ENCODE results near the gene ZSCAN4.

Gene ZSCAN4

DNA sequence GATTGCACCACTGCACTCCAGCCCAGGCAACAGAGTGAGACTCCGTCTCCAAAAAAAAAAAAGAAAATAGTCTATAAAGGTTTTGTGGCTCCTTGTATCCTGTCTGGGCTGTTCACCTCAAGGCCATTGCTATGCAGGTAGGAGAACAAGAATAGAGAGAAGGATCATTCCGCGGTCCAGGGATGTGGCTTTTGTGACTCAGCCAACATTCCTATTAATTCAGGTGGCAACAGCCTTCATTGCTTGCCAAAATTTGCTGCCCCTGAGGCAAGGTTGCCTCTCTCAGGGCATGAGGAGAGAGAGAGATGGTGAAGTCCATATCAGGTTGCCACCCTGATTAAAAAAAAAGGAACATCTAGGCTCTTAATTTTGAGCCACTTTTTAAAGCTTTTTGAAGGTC, 21.0 kb downstream of the ZSCAN4 start:
- H3F3A ChIP-seq (ENCODE audit: insufficient read depth), result no peaks in the 10 kb centered on the region
- no peak for TF ChIP-seq EZH2phosphoT487 (conservative IDR thresholded peaks at IDR 0.05; ENCODE audit: low read length)
- TF ChIP-seq, protein P1, sequence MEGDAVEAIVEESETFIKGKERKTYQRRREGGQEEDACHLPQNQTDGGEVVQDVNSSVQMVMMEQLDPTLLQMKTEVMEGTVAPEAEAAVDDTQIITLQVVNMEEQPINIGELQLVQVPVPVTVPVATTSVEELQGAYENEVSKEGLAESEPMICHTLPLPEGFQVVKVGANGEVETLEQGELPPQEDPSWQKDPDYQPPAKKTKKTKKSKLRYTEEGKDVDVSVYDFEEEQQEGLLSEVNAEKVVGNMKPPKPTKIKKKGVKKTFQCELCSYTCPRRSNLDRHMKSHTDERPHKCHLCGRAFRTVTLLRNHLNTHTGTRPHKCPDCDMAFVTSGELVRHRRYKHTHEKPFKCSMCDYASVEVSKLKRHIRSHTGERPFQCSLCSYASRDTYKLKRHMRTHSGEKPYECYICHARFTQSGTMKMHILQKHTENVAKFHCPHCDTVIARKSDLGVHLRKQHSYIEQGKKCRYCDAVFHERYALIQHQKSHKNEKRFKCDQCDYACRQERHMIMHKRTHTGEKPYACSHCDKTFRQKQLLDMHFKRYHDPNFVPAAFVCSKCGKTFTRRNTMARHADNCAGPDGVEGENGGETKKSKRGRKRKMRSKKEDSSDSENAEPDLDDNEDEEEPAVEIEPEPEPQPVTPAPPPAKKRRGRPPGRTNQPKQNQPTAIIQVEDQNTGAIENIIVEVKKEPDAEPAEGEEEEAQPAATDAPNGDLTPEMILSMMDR (IDR thresholded peaks at IDR 0.05; ENCODE audit: insufficient read depth, low read length, poor library complexity, severe bottlenecking), result no peak
- no peaks in the 10 kb centered on the region for H3K27me3 ChIP-seq (ENCODE audit: low read length)
- no peak overlapping the region for H3K27ac ChIP-seq (ENCODE audit: low read depth, low read length)
- H3K9ac ChIP-seq (ENCODE audit: low read length), result no peak overlapping the region
- peaks cover 62% of the 10 kb centered on the region for H3K79me2 ChIP-seq (ENCODE audit: insufficient read depth, low read length)
- H3K36me3 ChIP-seq (ENCODE audit: low read length), result peaks cover 60% of the 10 kb centered on the region
- H3K4me2 ChIP-seq (ENCODE audit: low read depth, low read length, poor library complexity, severe bottlenecking), result no peak overlapping the region
- no peaks in the 10 kb centered on the region for H4K20me1 ChIP-seq (ENCODE audit: low read depth, low read length)
- H2AFZ ChIP-seq (ENCODE audit: low read depth, low read length, severe bottlenecking), result no peak overlapping the region
- H3K9me2 ChIP-seq (replicated peaks; ENCODE audit: insufficient read depth, low read length), result no peaks in the 10 kb centered on the region
- H3K4me3 ChIP-seq (ENCODE audit: insufficient read depth, low read length, poor library complexity, severe bottlenecking), result no peak overlapping the region
- peaks cover 48% of the 10 kb centered on the region for H3K9me3 ChIP-seq (ENCODE audit: insufficient read depth, low read length)

DNA sequence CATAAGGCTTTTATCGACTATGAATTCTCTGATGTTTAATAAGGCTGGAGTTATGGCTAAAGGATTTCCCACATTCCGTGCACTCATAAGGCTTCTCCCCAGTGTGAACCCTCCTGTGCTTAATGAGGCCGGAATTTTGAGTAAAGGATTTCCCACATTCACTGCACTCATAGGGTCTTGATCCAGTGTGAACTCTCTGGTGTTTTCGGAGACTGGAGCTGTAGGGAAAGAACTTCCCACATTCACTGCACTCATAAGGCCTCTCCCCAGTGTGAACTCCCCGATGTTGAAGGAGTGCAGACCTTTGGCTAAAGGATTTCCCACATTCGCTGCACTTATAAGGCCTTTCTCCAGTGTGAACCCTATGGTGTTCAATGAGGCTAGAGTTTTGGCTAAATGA, 32.9 kb downstream of the ZSCAN4 start:
- Histone ChIP-seq H3K27ac (ENCODE audit: low read depth, low read length) (no peak overlapping the region), H4K20me1 (ENCODE audit: low read depth, low read length) (no peaks in the 10 kb centered on the region), H3K36me3 (ENCODE audit: low read length) (no peaks in the 10 kb centered on the region)

DNA sequence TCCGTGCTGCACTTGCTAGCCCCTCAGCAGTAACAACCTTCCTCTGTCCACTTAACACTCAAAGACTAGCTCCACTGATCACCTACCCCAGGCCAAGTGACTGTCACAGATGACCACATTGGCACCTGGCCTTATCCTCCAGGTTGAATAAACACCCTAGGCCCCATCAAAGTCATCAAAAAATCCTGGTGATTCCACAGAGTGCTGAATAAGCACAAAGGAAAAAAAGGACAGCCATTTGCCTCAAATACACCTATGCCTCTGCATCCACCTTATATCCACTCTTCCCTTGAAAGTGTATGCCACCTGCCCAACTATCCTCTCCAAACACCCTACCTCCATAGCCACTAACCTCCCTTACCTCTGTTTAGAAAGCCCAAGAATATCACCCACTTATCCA, 37.6 kb downstream of the ZSCAN4 start:
- Histone ChIP-seq H3F3A (ENCODE audit: insufficient read depth) (no peaks in the 10 kb centered on the region), H3K27ac (ENCODE audit: low read depth, low read length) (no peak overlapping the region), H3K4me2 (ENCODE audit: low read depth, low read length, poor library complexity, severe bottlenecking) (no peak overlapping the region), H3K9me3 (ENCODE audit: insufficient read depth, low read length) (peaks cover 3% of the 10 kb centered on the region; the same call in 1 of the 2 replicates), H3K9me2 (replicated peaks; ENCODE audit: insufficient read depth, low read length) (no peaks in the 10 kb centered on the region), H3K36me3 (ENCODE audit: low read length) (no peaks in the 10 kb centered on the region), H4K20me1 (ENCODE audit: low read depth, low read length) (no peaks in the 10 kb centered on the region), H3K4me3 (ENCODE audit: insufficient read depth, low read length, poor library complexity, severe bottlenecking) (no peak overlapping the region), H3K79me2 (ENCODE audit: insufficient read depth, low read length) (no peaks in the 10 kb centered on the region), H3K27me3 (ENCODE audit: low read length) (no peaks in the 10 kb centered on the region), H3K9ac (ENCODE audit: low read length) (no peak overlapping the region), H2AFZ (ENCODE audit: low read depth, low read length, severe bottlenecking) (no peak overlapping the region)
- TF ChIP-seq, protein P1 (IDR thresholded peaks at IDR 0.05; ENCODE audit: insufficient read depth, low read length, poor library complexity, severe bottlenecking), result no peak
- no peak for TF ChIP-seq EZH2phosphoT487 (conservative IDR thresholded peaks at IDR 0.05; ENCODE audit: low read length)

More for the DNA sequence above, 32.9 kb downstream of the ZSCAN4 start:
- Histone ChIP-seq H3K27me3 (ENCODE audit: low read length) (no peaks in the 10 kb centered on the region), H3K4me3 (ENCODE audit: insufficient read depth, low read length, poor library complexity, severe bottlenecking) (no peak overlapping the region), H3K9ac (ENCODE audit: low read length) (no peak overlapping the region), H3K9me2 (replicated peaks; ENCODE audit: insufficient read depth, low read length) (no peaks in the 10 kb centered on the region), H3K9me3 (ENCODE audit: insufficient read depth, low read length) (peaks cover 7% of the 10 kb centered on the region; the same call in 1 of the 2 replicates), H3K4me2 (ENCODE audit: low read depth, low read length, poor library complexity, severe bottlenecking) (no peak overlapping the region), H2AFZ (ENCODE audit: low read depth, low read length, severe bottlenecking) (no peak overlapping the region), H3F3A (ENCODE audit: insufficient read depth) (no peaks in the 10 kb centered on the region), H3K79me2 (ENCODE audit: insufficient read depth, low read length) (no peaks in the 10 kb centered on the region)
- no peak for TF ChIP-seq EZH2phosphoT487 (conservative IDR thresholded peaks at IDR 0.05; ENCODE audit: low read length)
- TF ChIP-seq, protein P1 (IDR thresholded peaks at IDR 0.05; ENCODE audit: insufficient read depth, low read length, poor library complexity, severe bottlenecking), result no peak
